ENCODE results near the gene RWDD1. TPM values are rescaled to one million over a fixed set of nuclear protein-coding genes. Genes with fewer than 3 reads are reported as not detected.
A peak's percentile ranks its signal among the peaks of the same experiment; 100 is the strongest.

Gene RWDD1
- total and polyA plus RNA-seq, 2 of the 13 experiments (the other 11 are each of a cell fraction or from before 2014, with no cell fraction given), result 27.4 to 67.1 TPM

GRCh38 chr6:116631379-116631990 is 60.2 kb downstream of the RWDD1 start (continued):
- TF ChIP-seq, protein P1, sequence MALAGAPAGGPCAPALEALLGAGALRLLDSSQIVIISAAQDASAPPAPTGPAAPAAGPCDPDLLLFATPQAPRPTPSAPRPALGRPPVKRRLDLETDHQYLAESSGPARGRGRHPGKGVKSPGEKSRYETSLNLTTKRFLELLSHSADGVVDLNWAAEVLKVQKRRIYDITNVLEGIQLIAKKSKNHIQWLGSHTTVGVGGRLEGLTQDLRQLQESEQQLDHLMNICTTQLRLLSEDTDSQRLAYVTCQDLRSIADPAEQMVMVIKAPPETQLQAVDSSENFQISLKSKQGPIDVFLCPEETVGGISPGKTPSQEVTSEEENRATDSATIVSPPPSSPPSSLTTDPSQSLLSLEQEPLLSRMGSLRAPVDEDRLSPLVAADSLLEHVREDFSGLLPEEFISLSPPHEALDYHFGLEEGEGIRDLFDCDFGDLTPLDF (CRISPR knock-in tag; IDR thresholded peaks at IDR 0.05), result no peak
- no peak for TF ChIP-seq ZNF782 (CRISPR knock-in tag; IDR thresholded peaks at IDR 0.05; ENCODE audit: borderline replicate concordance)
- TF ChIP-seq ZNF569 (CRISPR knock-in tag; IDR thresholded peaks at IDR 0.05; ENCODE audit: borderline replicate concordance), result 0 out of 2 replicates have a peak, but pooled peaks have one; percentile 80
- no peak for TF ChIP-seq HNRNPL (IDR thresholded peaks at IDR 0.05; ENCODE audit: low read depth, low read length)
- TF ChIP-seq ZNF383 (CRISPR knock-in tag; IDR thresholded peaks at IDR 0.05; ENCODE audit: borderline replicate concordance), result no peak
- no peak for TF ChIP-seq ZBTB10 (CRISPR knock-in tag; IDR thresholded peaks at IDR 0.05; ENCODE audit: borderline replicate concordance)
- TF ChIP-seq PHF8 (CRISPR knock-in tag; IDR thresholded peaks at IDR 0.05), result no peak
- TF ChIP-seq TFE3 (CRISPR knock-in tag; IDR thresholded peaks at IDR 0.05), result peak; percentile 96
- peak; percentile 64; the same call in 1 of the 2 replicates for TF ChIP-seq MAZ (IDR thresholded peaks at IDR 0.05; ENCODE audit: borderline replicate concordance, low read depth, low read length)
- TF ChIP-seq MAZ (CRISPR knock-in tag; IDR thresholded peaks at IDR 0.05; ENCODE audit: low read depth), result peak; percentile 65
- TF ChIP-seq DNMT3B (CRISPR knock-in tag; conservative IDR thresholded peaks at IDR 0.05), result peak; percentile 79; the same call in 1 of the 2 replicates
- peak; percentile 39; the same call in 1 of the 2 replicates for TF ChIP-seq ZNF263 (CRISPR knock-in tag; IDR thresholded peaks at IDR 0.05)
- no peak for TF ChIP-seq NAIF1 (CRISPR knock-in tag; IDR thresholded peaks at IDR 0.05; ENCODE audit: borderline replicate concordance)
- TF ChIP-seq NBN (conservative IDR thresholded peaks at IDR 0.05), result no peak
- no peak for TF ChIP-seq TBL1XR1 (IDR thresholded peaks at IDR 0.05; ENCODE audit: borderline replicate concordance, low read length, partially characterized antibody)
- peak; percentile 89; the same call in 1 of the 2 replicates for TF ChIP-seq ZNF232 (CRISPR knock-in tag; IDR thresholded peaks at IDR 0.05; ENCODE audit: borderline replicate concordance)
- TF ChIP-seq, protein P2, sequence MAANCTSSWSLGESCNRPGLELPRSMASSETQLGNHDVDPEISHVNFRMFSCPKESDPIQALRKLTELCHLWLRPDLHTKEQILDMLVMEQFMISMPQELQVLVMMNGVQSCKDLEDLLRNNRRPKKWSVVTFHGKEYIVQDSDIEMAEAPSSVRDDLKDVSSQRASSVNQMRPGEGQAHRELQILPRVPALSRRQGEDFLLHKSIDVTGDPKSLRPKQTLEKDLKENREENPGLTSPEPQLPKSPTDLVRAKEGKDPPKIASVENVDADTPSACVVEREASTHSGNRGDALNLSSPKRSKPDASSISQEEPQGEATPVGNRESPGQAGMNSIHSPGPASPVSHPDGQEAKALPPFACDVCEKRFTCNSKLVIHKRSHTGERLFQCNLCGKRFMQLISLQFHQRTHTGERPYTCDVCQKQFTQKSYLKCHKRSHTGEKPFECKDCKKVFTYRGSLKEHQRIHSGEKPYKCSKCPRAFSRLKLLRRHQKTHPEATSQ (CRISPR knock-in tag; IDR thresholded peaks at IDR 0.05; ENCODE audit: borderline replicate concordance), result peak; percentile 95; the same call in 1 of the 2 replicates
- TF ChIP-seq, protein P3, sequence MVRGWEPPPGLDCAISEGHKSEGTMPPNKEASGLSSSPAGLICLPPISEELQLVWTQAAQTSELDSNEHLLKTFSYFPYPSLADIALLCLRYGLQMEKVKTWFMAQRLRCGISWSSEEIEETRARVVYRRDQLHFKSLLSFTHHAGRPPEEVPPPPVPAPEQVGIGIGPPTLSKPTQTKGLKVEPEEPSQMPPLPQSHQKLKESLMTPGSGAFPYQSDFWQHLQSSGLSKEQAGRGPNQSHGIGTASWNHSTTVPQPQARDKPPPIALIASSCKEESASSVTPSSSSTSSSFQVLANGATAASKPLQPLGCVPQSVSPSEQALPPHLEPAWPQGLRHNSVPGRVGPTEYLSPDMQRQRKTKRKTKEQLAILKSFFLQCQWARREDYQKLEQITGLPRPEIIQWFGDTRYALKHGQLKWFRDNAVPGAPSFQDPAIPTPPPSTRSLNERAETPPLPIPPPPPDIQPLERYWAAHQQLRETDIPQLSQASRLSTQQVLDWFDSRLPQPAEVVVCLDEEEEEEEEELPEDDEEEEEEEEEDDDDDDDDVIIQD (CRISPR knock-in tag; IDR thresholded peaks at IDR 0.05; ENCODE audit: low read depth), result peak; percentile 99
- peak; percentile 87 for TF ChIP-seq DMAP1 (CRISPR knock-in tag; IDR thresholded peaks at IDR 0.05)

Data from HepG2 (cell line).